Activated CD4-positive, alpha-beta memory T cell treated with anti-CD3 and anti-CD28 coated beads, Interleukin-2, amount 10 ng/mL, durations not matched to agents 7 days and 5 days (primary cell): ENCODE results near the gene MLEC. TPM values are rescaled to one million over a fixed set of nuclear protein-coding genes. Genes with fewer than 3 reads are reported as not detected.

Experiments
- CTCF ChIA-PET: fragments of 350-600 bp; sonication (Branson Sonifier 250); formaldehyde crosslinking; loops from one replicate; lab custom pipeline; 2021; ENCODE audit warnings: antibody characterized with exemption, inconsistent platforms; lab: Charles Lee
- POLR2A ChIA-PET: fragments of 350-600 bp; sonication (Branson Sonifier 250); formaldehyde crosslinking; loops from one replicate; lab custom pipeline; 2021; ENCODE audit warnings: antibody characterized with exemption; lab: Charles Lee
- DNase-seq: peaks from one replicate; pipeline ENCODE4 v3.0.0-alpha.2; 2020
- H3K27ac Mint-ChIP-seq: one replicate; pipeline ENCODE4 v1.8.0; 2021; ENCODE audit warnings: mild to moderate bottlenecking, mixed read lengths
- H3K27me3 Mint-ChIP-seq: one replicate; pipeline ENCODE4 v1.8.0; 2021; ENCODE audit warnings: mixed read lengths
- H3K36me3 Mint-ChIP-seq: one replicate; pipeline ENCODE4 v1.8.0; 2021; ENCODE audit warnings: low read depth, mixed read lengths
- H3K4me1 Mint-ChIP-seq: one replicate; pipeline ENCODE4 v1.8.0; 2021; ENCODE audit warnings: mixed read lengths
- H3K4me3 Mint-ChIP-seq: one replicate; pipeline ENCODE4 v1.8.0; 2021; ENCODE audit warnings: mild to moderate bottlenecking, mixed read lengths
- H3K9me3 Mint-ChIP-seq: one replicate; pipeline ENCODE4 v1.8.0; 2021; ENCODE audit warnings: mixed read lengths
- total RNA-seq, 2 experiments: library from RNA; stranded (reverse); gene quantifications; one replicate each; pipeline ENCODE4 v1.2.3, GENCODE V29; 2021

The MLEC gene
- total RNA-seq, 2 experiments from 2014 or later: 81.1 to 97.8 TPM

DNA sequence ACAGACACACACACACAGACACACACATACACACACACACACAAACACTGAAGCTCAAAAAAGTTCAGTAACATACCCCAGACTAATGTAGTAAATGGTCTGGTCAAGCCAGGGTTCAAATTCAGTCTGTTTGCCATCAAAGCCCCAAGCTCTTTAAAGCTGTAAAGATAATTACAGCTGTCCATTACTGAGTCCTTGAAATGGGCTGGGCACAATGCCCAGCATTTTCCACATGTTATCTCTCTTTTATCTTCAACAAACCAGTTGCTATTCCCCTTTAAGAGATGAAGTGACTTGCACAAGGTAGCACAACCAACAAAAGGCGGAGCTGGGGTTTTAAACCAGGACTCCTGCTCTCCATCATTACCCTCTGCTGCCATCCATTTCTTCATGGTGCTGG lies 15.7 kb downstream of the MLEC start:
- ChIA-PET CTCF (interaction anchor here (1.3 kb wide), 1 partner anchor 53 kb away, joined by 7 read pairs; no protein-coding TSS in a partner anchor), POLR2A (interaction anchor here (1.7 kb wide), 1 partner anchor 15 kb away, joined by 4 read pairs; no protein-coding TSS in a partner anchor)
- Mint-ChIP-seq H3K4me1 (peaks cover 4% of the 10 kb centered on the region), H3K27ac (no peak overlapping the region), H3K9me3 (no peaks in the 10 kb centered on the region), H3K4me3 (no peak overlapping the region), H3K36me3 (peaks cover 41% of the 10 kb centered on the region), H3K27me3 (no peaks in the 10 kb centered on the region)
- DNase-seq: no peak

DNA sequence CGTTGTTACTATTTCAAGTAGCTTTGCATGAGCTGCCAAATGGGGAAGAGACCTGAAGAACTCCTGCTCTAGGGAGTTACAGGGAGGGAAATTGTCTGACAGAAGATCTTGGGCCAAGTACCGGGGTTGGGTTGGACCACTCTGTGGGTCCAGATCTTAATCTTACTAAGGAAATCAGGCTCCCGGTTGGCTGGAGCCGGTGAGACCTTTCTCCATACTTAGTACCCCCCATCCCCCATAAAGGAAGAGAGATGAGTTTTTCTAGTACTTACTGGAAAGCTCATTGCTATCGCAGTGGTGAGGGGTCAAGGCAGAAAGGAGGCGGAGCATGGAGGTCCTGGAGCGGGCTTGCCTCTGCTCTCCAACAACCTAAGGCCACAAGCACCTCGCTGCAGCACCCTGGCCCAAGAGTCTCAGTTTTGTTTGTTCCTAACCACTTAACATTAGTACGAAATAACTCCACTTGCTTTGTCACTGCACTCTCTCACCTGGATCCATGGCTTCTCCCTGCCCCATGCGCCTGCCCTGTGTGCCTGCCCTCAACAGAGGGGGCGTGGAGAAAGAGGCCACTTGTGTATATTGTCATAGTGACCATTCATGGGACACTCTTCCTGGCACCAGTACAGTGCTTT lies 16.5 kb downstream of the MLEC start:
- ChIA-PET POLR2A (interaction anchor here (1.7 kb wide), 1 partner anchor 16 kb away, joined by 4 read pairs; no protein-coding TSS in a partner anchor), CTCF (interaction anchor here (1.3 kb wide), 1 partner anchor 54 kb away, joined by 7 read pairs; no protein-coding TSS in a partner anchor)
- Mint-ChIP-seq H3K27me3 (no peaks in the 10 kb centered on the region), H3K4me1 (peaks cover 4% of the 10 kb centered on the region), H3K36me3 (peaks cover 33% of the 10 kb centered on the region), H3K9me3 (no peaks in the 10 kb centered on the region), H3K4me3 (no peak overlapping the region), H3K27ac (no peak overlapping the region)
- DNase-seq: no peak

DNA sequence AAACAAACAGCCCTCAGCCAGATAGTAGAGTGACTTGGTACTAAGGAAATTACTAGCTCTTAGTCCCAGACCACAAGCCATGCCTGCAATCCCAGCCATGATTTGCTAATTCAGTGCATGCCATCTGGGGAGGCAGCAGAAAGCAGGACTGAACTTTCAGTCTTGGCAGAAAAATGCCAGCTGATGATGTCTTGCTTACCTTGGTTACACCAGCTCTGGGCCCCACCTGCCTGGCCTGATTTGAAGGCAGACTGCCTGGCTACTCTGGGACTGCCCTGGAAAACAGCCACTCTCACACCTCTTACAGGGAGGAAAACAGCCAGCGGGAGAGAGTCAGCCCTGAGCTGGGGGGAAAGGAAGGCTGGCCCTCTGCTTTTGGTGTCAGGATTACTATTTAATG lies 18.7 kb downstream of the MLEC start:
- Mint-ChIP-seq H3K36me3 (peaks cover 20% of the 10 kb centered on the region), H3K9me3 (no peaks in the 10 kb centered on the region), H3K4me1 (peaks cover 6% of the 10 kb centered on the region), H3K4me3 (no peak overlapping the region), H3K27me3 (no peaks in the 10 kb centered on the region), H3K27ac (no peak overlapping the region)
- ChIA-PET POLR2A (interaction anchor here (1.0 kb wide), 1 partner anchor 11 kb away, joined by 3 read pairs; no protein-coding TSS in a partner anchor), CTCF (no interaction called here)
- no peak for DNase-seq

DNA sequence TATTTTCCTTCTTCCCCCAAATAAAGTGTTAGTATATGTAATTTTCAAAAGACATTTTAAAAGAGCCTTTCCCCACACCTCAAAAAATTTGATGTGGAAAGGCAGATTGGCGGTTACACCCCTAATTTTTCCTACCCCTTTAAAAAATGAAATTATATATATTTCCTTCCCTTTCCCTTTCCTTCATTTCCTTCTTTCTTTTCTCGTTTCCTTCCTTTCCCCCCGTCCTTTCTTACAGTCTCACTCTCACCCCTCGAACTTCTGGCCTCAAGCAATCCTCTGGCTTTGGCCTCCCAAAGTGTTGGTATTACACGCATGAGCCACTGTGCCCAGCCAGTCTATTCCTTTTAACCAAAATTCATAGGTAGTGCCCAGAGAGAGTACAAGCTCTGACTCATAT lies 19.1 kb downstream of the MLEC start:
- no peak for DNase-seq
- Mint-ChIP-seq H3K4me1 (peaks cover 6% of the 10 kb centered on the region), H3K36me3 (peaks cover 16% of the 10 kb centered on the region), H3K4me3 (no peak overlapping the region), H3K27ac (no peak overlapping the region), H3K9me3 (no peaks in the 10 kb centered on the region), H3K27me3 (no peaks in the 10 kb centered on the region)
- ChIA-PET POLR2A (interaction anchor here (1.0 kb wide), 1 partner anchor 12 kb away, joined by 3 read pairs; no protein-coding TSS in a partner anchor), CTCF (no interaction called here)

DNA sequence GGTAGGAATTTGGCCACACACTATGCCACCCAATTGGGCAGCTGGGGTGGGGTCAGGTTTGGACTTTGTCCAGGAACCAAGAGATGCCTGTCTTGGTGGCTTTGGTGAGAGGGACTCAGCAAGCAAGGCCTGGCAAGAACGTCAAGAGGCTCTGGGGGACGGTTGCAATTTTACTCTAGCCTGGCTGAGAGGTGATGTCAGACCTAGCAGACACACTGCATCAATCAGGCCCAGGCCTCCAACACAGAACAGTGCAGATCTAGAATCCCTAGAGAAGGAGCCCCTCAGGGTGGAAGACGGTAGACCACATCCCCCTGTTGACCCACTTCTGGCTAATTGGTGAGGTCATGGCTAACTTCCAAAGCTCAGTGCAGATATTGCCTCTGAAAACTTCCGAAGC lies 21.7 kb downstream of the MLEC start:
- no peaks in the 10 kb centered on the region for H3K9me3 Mint-ChIP-seq
- CTCF ChIA-PET: interaction anchor here (1.5 to 6.4 kb wide), 2 partner anchors 22 to 60 kb away, joined by 4 to 57 read pairs; partner anchors contain the start of gene MLEC
- DNase-seq: no peak
- peaks cover 11% of the 10 kb centered on the region for H3K36me3 Mint-ChIP-seq
- H3K27me3 Mint-ChIP-seq: no peaks in the 10 kb centered on the region
- H3K27ac Mint-ChIP-seq: no peak overlapping the region
- peaks cover 28% of the 10 kb centered on the region for H3K4me1 Mint-ChIP-seq
- no peak overlapping the region for H3K4me3 Mint-ChIP-seq
- POLR2A ChIA-PET: interaction anchor here (0.8 to 2.7 kb wide), 4 partner anchors 16 to 417 kb away, joined by 3 to 11 read pairs (median 6); partner anchors contain the start of genes ACADS and RNU4-2

DNA sequence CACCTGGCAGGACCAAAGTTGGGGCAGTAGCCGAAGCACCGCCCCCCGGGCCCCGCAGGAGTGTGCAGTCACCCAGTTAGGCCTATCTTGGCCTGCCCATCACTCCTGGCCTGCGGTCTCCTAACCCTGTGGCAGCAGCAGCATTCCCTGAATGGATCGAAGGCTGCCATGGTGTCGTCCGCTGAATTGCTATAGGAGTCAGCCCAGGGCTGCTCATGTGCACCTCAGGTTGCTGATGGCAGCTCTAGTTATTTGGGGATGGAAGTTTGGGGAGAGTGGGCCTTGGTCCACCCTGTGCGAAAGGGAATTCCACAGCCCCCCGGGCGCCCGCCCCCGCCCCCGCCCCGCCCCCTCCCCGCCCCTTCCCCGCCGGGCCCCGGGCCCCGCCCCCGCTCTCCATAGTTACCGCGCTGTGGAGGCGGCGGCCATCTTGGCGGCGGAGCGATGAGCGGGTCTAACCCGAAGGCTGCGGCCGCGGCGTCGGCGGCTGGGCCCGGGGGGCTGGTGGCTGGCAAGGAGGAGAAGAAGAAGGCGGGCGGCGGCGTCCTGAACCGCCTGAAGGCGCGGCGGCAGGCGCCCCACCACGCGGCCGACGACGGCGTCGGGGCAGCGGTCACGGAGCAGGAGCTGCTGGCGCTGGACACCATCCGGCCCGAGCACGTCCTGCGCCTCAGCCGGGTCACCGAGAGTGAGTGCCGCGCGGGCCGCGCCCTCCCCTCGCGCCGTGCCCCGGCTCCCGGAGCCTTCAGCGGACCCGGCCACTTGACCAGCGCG lies 23.3 kb downstream of the MLEC start, which contains the start of gene UNC119B:
Gene UNC119B, plus strand, starts transcription at position 428 of the 774 bp plus-strand sequence. Its CDS starts 17 bp downstream, at position 445.
- Mint-ChIP-seq H3K4me1 (peaks cover 34% of the 10 kb centered on the region), H3K36me3 (peaks cover 21% of the 10 kb centered on the region), H3K27me3 (no peaks in the 10 kb centered on the region), H3K9me3 (no peaks in the 10 kb centered on the region), H3K27ac (peak within 1 kb of the TSS; percentile 65), H3K4me3 (peak within 1 kb of the TSS; percentile 84)
- CTCF ChIA-PET: interaction anchor here (0.8 to 6.4 kb wide), 6 partner anchors 10 to 128 kb away, joined by 3 to 57 read pairs (median 4); partner anchors contain the start of genes MLEC and POP5
- DNase-seq: peak; percentile 76
- POLR2A ChIA-PET: interaction anchor here (0.7 to 2.7 kb wide), 11 partner anchors 10 to 278 kb away, joined by 3 to 24 read pairs (median 4); partner anchors contain the start of genes ACADS, CABP1, MLEC and POP5

DNA sequence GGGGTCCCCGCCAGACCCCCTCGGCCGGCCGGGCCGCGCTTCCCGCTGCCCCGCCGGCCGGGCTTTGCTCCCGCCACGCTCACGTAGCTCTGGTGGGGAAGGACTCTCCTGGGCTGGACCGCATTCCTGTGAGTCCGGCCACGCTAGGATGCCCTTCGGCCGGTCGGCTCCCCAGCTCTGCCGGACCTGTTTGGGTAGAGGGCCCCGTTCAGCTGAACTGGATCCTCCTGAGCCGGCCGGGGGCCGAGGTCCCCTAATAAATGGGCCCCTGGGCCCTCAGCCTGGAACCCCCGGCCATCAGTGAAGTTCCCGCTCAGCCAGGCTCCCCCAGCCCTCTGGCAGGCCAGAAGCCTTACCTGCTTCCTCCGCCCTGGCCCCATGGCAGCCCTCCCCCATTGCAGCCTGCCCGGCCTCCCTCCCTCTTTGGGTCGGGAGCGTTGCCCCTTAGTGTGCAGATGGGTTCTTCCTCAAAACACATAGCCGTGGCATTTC lies 23.9 kb downstream of the MLEC start:
- POLR2A ChIA-PET: interaction anchor here (0.7 to 2.7 kb wide), 11 partner anchors 11 to 261 kb away, joined by 3 to 24 read pairs (median 3); partner anchors contain the start of genes ACADS, CABP1, MLEC and POP5
- CTCF ChIA-PET: interaction anchor here (1.2 to 6.4 kb wide), 3 partner anchors 24 to 129 kb away, joined by 3 to 57 read pairs (median 10); partner anchors contain the start of genes MLEC and POP5
- H3K36me3 Mint-ChIP-seq: peaks cover 24% of the 10 kb centered on the region
- DNase-seq: peak; percentile 29
- no peaks in the 10 kb centered on the region for H3K27me3 Mint-ChIP-seq
- no peaks in the 10 kb centered on the region for H3K9me3 Mint-ChIP-seq
- peak overlapping the region; percentile 84 for H3K4me3 Mint-ChIP-seq
- peak overlapping the region; percentile 65 for H3K27ac Mint-ChIP-seq
- H3K4me1 Mint-ChIP-seq: peaks cover 34% of the 10 kb centered on the region

DNA sequence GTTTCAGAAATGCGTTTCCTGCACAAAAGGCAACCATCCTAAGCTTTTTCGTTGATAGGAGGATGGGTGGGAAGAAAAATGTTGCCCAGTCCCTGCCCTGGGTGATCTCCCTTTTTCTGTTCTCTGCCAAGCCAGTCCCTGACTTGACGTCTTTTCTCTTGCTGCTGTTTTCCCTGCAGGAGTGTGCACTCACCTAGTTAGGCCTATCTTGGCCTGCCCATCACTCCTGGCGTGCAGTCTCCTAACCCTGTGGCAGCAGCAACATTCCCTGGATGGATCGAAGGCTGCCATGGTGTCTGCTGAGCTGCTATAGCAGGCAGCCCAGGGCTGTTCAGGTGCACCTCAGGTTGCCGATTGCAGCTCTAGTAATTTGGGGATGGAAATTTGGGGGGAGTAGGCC lies 24.5 kb downstream of the MLEC start:
- CTCF ChIA-PET: interaction anchor here (1.2 to 6.4 kb wide), 4 partner anchors 24 to 261 kb away, joined by 3 to 57 read pairs (median 7); partner anchors contain the start of genes MLEC and POP5
- POLR2A ChIA-PET: interaction anchor here (0.8 to 2.7 kb wide), 10 partner anchors 11 to 260 kb away, joined by 3 to 24 read pairs (median 4); partner anchors contain the start of genes ACADS, CABP1, MLEC and POP5
- H3K27ac Mint-ChIP-seq: peak overlapping the region; percentile 65
- peaks cover 25% of the 10 kb centered on the region for H3K36me3 Mint-ChIP-seq
- no peaks in the 10 kb centered on the region for H3K27me3 Mint-ChIP-seq
- no peaks in the 10 kb centered on the region for H3K9me3 Mint-ChIP-seq
- H3K4me3 Mint-ChIP-seq: peak overlapping the region; percentile 84
- no peak for DNase-seq
- H3K4me1 Mint-ChIP-seq: peaks cover 34% of the 10 kb centered on the region

DNA sequence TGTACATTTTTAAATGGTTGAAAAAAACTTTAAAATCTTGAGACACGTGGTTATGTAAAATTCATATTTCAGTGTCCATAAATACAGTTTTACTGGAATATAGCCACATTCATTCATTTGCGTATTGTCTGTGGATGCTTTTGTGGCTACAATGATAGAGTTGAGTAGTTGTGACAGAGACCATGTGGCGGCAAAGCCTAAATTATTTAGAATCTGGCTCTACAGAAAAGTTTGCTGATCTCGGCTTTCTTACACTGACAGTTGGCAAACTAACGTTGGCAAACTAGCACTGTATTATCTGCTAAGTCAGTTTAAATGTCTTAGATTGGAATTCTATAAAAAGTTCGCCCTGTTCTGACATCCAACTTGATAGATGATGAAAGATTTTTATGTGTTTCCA lies 25.7 kb downstream of the MLEC start:
- peaks cover 33% of the 10 kb centered on the region for H3K36me3 Mint-ChIP-seq
- H3K27ac Mint-ChIP-seq: no peak overlapping the region
- no peak for DNase-seq
- H3K4me3 Mint-ChIP-seq: no peak overlapping the region
- H3K9me3 Mint-ChIP-seq: no peaks in the 10 kb centered on the region
- CTCF ChIA-PET: interaction anchor here (1.5 to 6.4 kb wide), 3 partner anchors 64 to 259 kb away, joined by 4 to 57 read pairs (median 10); partner anchors contain the start of gene POP5
- peaks cover 34% of the 10 kb centered on the region for H3K4me1 Mint-ChIP-seq
- no peaks in the 10 kb centered on the region for H3K27me3 Mint-ChIP-seq
- POLR2A ChIA-PET: interaction anchor here (2.4 kb wide), 1 partner anchor 132 kb away, joined by 11 read pairs; the partner anchor contains the start of gene POP5

DNA sequence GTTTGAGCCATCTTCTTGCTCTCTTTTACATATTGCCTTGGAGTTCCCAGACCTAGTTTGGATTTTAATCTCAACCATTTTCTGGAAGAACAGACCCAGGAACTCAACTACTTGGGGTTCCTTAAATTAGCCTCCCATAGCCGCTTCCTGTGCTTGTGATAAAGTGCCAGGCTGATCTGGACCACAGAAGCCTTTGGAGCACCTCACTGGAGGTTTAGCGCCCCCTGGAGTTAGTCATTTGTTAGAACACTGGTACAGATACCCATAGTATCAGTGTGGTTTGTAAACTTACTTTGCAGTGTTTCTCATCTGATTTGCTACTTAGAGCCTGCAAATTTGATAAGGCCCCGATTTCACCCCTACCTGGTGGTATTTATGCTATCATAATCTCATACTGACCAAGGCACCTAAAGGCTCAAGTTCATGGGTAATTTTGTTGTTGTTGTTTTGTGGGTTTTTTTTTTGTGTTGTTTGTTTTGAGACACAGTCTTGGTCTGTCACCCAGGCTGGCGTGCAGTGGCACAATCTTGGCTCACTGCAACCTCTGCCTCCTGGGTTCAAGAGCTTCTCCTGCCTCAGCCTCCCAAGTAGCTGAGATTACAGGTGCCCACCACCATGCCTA lies 27.0 kb downstream of the MLEC start:
- DNase-seq: peak; percentile 74
- Mint-ChIP-seq H3K4me3 (no peak overlapping the region), H3K27ac (no peak overlapping the region), H3K4me1 (peaks cover 43% of the 10 kb centered on the region), H3K9me3 (no peaks in the 10 kb centered on the region), H3K27me3 (no peaks in the 10 kb centered on the region), H3K36me3 (peaks cover 42% of the 10 kb centered on the region)
- ChIA-PET POLR2A (no interaction called here), CTCF (interaction anchor here (0.7 to 2.2 kb wide), 6 partner anchors 17 to 131 kb away, joined by 3 to 9 read pairs (median 3); no protein-coding TSS in a partner anchor)

DNA sequence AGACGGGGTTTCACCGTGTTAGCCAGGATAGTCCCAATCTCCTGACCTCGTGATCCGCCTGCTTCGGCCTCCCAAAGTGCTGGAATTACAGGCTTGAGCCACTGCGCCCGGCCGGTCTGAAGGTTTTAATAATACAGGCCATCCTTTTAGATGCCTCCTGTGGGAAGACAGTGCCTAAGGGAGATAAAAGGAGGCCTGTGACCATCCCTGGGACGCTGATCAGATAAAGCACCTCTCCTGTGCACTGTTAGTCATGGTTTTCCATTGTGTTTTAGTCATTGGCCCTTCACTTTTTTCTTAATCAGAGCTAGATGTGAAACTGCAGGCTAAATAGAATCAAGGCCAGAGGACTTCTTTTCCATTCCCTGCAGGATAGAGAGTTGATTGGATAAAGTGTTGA lies 31.1 kb downstream of the MLEC start:
- Mint-ChIP-seq H3K9me3 (no peaks in the 10 kb centered on the region), H3K27me3 (no peaks in the 10 kb centered on the region), H3K27ac (no peak overlapping the region), H3K4me1 (peaks cover 27% of the 10 kb centered on the region), H3K36me3 (peaks cover 70% of the 10 kb centered on the region), H3K4me3 (no peak overlapping the region)
- DNase-seq: no peak
- CTCF ChIA-PET: no interaction called here
- POLR2A ChIA-PET: no interaction called here

DNA sequence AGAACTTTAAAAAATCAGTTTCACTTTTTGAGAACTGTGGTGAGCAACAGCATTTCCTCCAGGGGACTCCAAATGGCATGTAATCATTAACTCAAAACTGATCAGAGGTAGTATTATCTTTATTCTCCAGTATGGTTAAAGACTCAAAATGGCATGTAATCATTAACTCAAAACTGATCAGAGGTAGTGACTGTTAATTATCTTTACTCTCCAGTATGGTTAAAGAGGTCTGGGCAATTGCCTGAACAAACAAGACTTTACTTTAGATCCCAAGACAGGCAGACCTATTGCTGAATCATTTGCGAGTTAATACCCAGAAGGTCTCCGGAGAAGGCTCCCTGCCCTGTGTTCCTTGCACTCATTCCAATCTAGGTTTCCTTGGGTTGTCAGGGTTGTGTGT lies 32.1 kb downstream of the MLEC start:
- ChIA-PET CTCF (interaction anchor here (1.1 kb wide), 1 partner anchor 70 kb away, joined by 3 read pairs; no protein-coding TSS in a partner anchor), POLR2A (no interaction called here)
- H3K27me3 Mint-ChIP-seq: no peaks in the 10 kb centered on the region
- H3K4me3 Mint-ChIP-seq: no peak overlapping the region
- H3K4me1 Mint-ChIP-seq: peaks cover 18% of the 10 kb centered on the region
- no peak overlapping the region for H3K27ac Mint-ChIP-seq
- H3K36me3 Mint-ChIP-seq: peaks cover 69% of the 10 kb centered on the region
- H3K9me3 Mint-ChIP-seq: no peaks in the 10 kb centered on the region
- no peak for DNase-seq
